Amniotic epithelial cell (primary cell): Measurements from ENCODE around the gene SLC12A7.
"Not testable (repeated sequence)": the region's sequence is repeated elsewhere in the genome, so short reads cannot be mapped to it uniquely, and the experiment has no call there.

Source experiments
- DNase-seq: peaks from one replicate; pipeline ENCODE4 v3.0.0-alpha.2; 2010; ENCODE audit warnings: low read depth

The SLC12A7 gene

GRCh38 chr5:1095990-1096363 is 15.9 kb downstream of the SLC12A7 start:
- DNase-seq: no peak

- no peak for DNase-seq
These were observed 16.4 kb downstream of the SLC12A7 start for GRCh38 chr5:1095302-1095989.

GRCh38 chr5:1094670-1095190 is 17.1 kb downstream of the SLC12A7 start:
- DNase-seq: no peak

- no peak for DNase-seq
These were observed 18.5 kb downstream of the SLC12A7 start for GRCh38 chr5:1093361-1093760.

GRCh38 chr5:1092122-1092521 is 19.7 kb downstream of the SLC12A7 start:
- DNase-seq: no peak

GRCh38 chr5:1091632-1092031 is 20.2 kb downstream of the SLC12A7 start:
- DNase-seq: no peak

GRCh38 chr5:1090538-1090937 is 21.3 kb downstream of the SLC12A7 start:
- DNase-seq: peak; percentile 29

GRCh38 chr5:1089621-1090040 is 22.2 kb downstream of the SLC12A7 start:
- DNase-seq: no peak

GRCh38 chr5:1089146-1089545 is 22.7 kb downstream of the SLC12A7 start:
- DNase-seq: no peak

GRCh38 chr5:1088726-1089125 is 23.1 kb downstream of the SLC12A7 start:
- DNase-seq: no peak

GRCh38 chr5:1088031-1088430 is 23.8 kb downstream of the SLC12A7 start:
- no peak for DNase-seq

GRCh38 chr5:1087428-1087827 is 24.4 kb downstream of the SLC12A7 start:
- DNase-seq: no peak

- DNase-seq: no peak
These were observed 25.0 kb downstream of the SLC12A7 start for GRCh38 chr5:1086871-1087270.

- no peak for DNase-seq
These were observed 25.7 kb downstream of the SLC12A7 start for GRCh38 chr5:1086137-1086536.

GRCh38 chr5:1085391-1085790 is 26.5 kb downstream of the SLC12A7 start:
- DNase-seq: no peak

GRCh38 chr5:1083823-1084605 is 27.8 kb downstream of the SLC12A7 start:
- no peak for DNase-seq

GRCh38 chr5:1083026-1083425 is 28.8 kb downstream of the SLC12A7 start:
- not testable (repeated sequence) for DNase-seq

- no peak for DNase-seq
These were observed 30.3 kb downstream of the SLC12A7 start for GRCh38 chr5:1081519-1081918.

GRCh38 chr5:1080432-1080831 is 31.4 kb downstream of the SLC12A7 start:
- DNase-seq: no peak

GRCh38 chr5:1079961-1080360 is 31.9 kb downstream of the SLC12A7 start:
- DNase-seq: no peak

- no peak for DNase-seq
These were observed 32.4 kb downstream of the SLC12A7 start for GRCh38 chr5:1079486-1079885.

- no peak for DNase-seq
These were observed 33.0 kb downstream of the SLC12A7 start for GRCh38 chr5:1078851-1079250.

- DNase-seq: no peak
These were observed 33.7 kb downstream of the SLC12A7 start for GRCh38 chr5:1078206-1078605.
